GM18520 (cell line): ENCODE results near the gene CNGA3.
A peak's percentile ranks its signal among the peaks of the same experiment; 100 is the strongest.

Experiments
- ATAC-seq: cut with Tn5 transposase; IDR thresholded peaks from one replicate; pipeline ENCODE4 v1.9.1; 2021; ENCODE audit not compliant: unreplicated experiment

CNGA3 gene

DNA sequence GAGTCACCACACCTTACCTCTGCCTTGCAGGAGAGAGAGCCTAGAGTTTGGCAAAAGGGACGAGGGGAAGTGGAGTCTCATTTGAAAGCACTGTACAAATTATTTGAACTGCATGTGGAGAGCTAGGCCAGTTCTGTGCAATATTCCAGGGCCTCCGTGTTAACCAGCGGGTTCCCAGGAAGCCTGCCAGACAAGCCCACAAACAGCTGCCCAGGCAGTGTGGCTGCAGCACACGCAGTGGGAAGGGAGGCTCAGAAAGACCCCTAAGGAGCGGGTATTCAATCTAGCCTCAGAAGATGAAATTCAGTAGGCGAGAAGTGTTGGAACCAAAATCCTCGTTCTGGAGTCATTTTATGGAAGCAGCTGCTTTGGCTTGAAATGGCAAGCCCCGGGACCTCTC, 30.7 kb downstream of the CNGA3 start:
- ATAC-seq, result no peak

DNA sequence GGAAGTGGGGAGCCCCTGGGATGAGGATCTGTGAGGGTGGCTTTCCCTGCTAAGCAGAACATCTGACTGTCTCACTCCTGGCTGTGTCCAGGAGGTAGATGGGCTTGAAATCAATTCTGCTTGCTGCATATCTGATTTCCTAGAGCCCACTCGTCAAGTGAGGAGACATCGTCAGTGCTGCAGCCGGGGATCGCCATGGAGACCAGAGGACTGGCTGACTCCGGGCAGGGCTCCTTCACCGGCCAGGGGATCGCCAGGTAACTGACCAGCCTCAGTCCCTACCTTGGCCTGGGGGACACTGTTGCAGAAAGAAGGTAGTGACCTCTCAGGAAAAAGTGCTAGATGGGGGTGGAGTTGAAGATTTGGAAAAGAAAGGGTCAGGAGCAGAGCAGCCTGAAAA, 31.3 kb downstream of the CNGA3 start:
- no peak for ATAC-seq

DNA sequence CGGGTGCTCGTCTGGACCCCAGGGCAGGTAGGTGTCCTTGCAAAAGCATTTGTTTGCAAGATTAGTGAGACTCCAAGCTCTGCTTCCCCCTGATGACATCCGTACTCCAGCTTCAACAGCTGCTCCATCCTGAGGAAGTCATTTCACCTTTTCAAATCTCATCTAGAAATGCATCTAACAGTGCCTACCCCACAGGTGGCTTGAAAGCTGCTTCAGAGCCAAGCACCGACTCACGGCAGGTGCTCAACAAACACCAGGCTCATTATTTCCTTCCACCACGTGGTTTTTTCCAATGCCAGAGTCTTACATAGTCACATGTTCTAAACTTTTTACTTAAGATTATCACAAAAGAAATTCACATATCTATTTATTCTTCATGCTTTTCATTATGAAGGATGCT, 31.9 kb downstream of the CNGA3 start:
- no peak for ATAC-seq

DNA sequence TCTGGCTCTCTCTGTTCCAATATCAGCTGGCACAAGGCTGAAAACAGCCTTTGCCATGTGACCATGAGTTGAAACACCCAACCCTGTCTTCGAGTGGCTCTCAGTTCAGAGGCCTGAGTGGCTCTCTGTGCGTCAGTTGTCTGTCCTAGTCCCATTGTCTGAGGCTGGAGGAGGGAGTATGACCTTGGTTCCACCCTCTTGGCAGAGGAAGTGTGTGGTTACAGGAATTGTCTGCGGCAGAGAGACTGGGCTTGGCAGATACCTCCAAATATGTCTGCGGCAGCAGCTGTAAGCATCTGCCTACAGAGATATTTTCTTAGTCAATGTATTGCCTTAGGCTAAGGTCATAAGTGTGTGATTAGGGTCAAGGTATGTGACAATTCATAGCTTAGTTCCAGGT, 32.6 kb downstream of the CNGA3 start:
- ATAC-seq, result no peak

DNA sequence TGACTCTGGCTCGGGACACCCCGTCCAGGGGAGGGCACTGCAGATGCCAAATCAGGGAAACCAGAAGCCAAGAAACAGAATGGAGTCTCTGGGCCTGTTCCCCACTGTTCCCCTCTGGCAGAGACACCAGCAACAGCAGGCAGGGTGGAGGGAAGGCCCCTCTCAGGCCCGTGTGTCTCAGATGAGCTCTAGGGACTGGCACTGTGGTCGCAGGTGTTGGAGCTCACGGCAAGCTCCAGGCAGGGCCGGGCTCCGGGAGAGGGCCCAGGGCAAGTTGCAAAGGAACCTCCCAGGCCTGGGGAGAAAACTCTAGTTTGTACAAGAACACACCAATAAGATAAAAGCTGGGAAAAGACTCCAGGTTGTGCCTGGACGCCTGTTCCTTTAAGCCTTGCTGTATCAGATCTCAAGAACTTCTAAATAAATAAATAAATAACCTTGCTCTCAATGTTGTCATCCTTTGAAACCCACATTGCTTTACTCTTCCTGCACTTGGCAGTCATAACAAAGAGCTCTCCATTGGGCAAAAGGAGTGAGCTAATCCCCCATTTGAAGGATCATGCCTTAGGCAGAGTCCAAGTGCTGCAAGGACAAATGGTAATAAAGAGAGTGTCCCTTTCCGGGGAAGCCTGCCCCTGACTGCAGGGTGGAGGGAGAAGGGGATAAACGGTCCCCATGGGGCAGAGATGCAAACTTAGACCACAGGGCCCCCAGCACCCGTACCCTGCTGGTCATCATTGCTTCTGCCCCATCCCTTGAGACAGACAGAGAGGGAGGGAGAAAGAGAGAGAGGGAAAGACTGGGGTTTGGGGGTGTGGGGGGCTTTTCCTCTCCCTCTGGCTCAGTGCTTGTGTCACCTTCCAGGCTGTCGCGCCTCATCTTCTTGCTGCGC, 33.3 kb downstream of the CNGA3 start:
- no peak for ATAC-seq

DNA sequence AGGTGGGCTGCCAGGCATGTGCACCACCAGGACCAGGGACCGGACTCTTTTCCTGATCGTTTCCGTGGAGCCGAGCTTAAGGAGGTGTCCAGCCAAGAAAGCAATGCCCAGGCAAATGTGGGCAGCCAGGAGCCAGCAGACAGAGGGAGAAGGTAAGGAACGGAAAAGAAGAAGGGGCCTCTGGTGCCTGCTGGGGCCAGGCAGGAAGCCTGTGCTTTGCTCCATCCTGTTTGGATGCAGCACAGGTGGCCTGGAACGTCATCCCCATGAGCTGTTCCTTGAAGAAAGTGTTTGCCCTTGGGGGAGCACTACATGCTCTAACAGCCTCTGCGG, 33.9 kb downstream of the CNGA3 start:
- ATAC-seq, result no peak

DNA sequence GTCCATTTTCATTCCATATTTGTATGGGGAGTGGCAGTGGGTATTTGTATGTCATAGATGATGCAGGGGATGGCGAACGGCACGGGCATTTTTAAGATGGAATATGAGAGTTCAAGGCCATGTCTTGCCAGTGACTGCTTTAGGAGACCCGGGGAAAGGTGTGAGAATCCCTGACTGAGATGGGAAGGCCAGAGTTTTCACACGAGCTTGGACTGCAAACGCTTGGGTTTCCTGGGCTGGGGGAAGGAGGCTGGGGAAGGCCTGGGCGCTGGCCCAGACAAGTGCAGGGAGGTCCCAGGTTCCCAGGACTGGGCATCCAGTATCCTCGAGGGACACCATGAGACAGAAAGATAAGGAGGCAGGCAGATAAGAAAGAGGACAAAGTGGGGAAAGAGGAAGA, 35.2 kb downstream of the CNGA3 start:
- ATAC-seq, result no peak

DNA sequence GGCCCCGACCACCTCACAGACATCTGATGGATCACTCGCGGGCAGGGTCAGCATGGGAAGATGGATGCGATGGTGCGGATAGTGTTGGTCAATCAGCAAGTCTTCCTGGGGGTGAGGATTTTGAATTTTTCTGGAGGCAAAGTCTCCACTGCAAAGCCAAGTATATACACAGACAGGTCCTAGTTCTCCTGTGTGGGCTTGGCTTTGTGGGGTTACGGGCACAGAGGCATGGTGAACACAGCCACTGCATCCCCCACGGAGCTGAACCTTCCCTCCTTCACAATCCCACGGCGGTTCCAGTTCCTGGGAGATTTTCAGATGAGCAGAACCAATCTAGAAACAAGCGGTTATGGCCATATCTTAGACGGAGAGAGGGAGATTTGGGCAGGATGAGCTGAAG, 35.8 kb downstream of the CNGA3 start:
- ATAC-seq, result no peak

DNA sequence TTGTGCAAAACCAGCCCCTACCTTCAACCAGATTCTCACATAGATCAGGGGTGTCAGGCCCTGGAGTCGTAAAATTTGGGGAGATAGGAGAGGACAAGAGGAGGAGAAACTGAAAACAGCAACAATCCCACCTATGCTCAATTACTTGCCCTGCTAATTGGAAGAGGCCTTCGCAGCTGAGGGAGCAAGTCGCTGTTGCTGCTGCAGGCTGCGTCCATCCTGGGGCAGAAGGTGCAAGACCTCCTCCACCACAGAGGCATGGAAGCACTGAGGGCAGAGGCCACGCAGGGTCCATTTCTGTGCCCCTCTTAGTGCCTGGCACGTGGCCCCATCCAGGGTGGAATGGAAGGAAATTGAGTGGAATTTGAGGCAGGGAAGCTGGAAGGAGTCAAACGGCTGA, 36.5 kb downstream of the CNGA3 start:
- no peak for ATAC-seq

DNA sequence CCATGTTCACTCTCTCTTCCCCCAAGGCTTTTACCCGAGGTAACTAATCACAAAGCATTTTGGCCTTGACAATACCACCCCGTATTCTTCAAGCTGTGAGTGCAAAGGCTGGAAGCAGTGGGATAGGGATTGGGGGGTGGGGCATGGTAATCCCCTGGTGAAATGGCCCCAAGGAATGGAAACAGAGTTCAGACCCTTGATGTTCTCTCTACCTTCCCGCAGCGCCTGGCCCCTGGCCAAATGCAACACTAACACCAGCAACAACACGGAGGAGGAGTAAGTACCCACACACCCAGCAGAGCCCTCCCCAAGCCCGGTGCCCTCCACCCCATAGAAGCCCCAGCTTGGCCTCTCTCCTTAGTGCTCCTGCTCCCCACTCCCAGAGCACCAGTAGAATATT, 36.9 kb downstream of the CNGA3 start:
- ATAC-seq, result no peak

DNA sequence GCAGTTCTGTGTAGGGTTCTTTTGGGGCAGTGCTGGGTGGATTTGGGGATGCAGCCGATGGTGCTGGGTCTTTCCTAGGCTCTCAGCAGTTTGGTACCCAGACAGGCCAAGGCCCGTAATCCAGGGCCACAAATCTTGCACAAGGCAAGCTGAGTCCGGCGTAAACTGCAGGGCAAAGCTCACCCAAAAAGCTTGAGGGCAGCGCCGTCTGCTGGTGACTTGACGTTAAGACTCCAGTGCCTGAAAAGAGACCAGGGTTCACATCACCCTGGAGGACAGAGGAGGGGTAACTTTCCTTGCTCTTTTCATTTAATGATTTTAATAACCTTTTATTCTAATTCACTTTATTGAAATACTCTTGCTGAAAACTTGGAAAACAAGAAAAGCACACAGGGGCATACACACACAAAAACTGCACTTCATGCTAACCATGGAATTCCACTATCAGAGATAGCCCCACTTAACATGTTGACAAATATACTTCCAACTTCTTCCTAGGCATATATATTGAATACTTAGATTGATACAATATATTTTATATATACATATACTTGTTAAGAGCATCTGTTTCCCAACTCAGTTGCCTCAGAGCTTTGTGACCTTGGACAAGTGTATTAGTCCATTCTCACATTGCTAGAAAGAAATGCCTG, 38.9 kb downstream of the CNGA3 start:
- peak; percentile 72 for ATAC-seq

DNA sequence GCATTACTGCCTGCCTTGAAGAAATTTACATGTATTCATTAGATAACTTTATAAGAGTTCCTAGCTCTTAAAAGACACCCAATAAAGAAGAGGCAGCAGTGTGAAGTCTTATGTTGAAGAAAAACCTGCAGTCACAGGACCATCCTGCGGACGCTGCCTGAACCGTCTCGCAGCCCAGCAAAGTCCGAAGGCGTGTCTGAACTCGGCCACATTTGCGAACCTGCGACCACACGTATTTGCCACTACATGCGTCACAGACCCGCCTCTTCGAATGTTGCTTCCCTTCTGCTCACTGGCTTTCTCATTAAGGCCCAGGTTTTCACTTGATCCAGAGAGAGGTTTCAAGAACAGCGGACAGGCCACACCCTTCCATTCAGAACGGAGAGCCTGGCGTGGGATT, 41.2 kb downstream of the CNGA3 start:
- ATAC-seq, result no peak

DNA sequence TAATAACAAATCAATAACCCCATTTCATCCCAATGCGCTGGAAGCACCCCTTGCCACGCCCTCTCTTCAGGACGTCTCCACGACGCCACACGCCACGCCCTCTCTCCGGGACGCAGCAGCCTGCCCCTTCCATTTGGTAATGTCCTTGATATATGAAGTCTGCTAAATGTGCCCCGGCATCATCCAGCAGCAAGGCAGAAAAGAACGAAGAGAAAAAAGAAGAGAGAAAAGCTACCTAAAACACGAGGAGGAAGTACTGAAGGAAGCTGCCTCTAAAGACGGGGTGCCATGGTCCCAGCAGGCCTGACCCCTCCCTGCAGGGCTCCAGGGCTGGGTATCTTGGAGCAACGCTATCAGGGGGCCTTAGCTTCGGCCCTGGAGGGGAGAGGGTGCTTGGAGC, 41.8 kb downstream of the CNGA3 start:
- no peak for ATAC-seq

DNA sequence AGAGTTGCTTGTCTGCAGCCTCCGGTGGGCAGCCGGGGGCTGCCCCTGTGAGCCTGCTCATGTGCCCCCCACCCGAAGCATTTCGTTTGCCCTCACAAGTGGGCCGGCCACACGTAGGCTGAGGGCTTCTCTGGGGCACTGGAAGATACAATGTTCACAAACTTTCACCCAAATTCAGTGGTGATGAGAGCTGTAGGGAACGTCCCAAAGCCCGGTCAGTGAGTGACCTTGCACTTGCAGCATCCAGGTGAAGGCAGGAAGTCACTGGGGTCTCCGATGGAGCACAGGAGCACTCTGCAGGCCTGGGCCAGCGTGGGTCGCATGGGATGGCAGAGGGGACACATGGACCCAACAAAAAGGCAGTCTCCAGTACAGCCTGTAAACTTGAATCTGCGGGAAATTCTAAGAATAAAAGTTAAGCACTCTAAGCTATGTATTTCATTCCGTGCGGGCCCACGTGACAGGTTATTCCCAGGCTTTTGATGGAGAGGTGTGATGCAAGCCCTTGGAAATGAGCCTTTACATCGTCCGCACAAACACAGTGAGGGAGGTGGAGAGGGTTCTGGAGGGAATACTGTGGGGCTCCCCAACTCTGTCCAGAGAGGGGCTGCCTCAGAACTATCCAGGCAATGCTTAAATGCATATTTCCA, 42.5 kb downstream of the CNGA3 start:
- no peak for ATAC-seq

DNA sequence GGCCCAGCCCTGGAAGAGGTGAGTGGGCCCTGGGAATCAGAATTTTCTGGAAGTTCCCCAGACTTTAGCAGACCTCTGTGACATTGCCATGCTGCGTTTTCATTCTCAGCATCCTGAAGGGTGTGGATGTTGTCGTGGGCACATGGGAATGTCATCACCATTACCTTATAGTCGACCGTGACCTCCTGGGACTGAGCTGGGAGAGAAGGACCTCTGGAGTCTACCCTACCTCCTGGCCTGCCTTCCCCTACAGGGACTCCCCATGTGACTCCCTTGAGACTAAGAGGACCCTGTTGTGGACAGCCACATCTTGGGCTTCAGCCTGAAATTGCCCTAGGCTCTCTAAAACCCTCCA, 43.0 kb downstream of the CNGA3 start:
- ATAC-seq, result no peak

DNA sequence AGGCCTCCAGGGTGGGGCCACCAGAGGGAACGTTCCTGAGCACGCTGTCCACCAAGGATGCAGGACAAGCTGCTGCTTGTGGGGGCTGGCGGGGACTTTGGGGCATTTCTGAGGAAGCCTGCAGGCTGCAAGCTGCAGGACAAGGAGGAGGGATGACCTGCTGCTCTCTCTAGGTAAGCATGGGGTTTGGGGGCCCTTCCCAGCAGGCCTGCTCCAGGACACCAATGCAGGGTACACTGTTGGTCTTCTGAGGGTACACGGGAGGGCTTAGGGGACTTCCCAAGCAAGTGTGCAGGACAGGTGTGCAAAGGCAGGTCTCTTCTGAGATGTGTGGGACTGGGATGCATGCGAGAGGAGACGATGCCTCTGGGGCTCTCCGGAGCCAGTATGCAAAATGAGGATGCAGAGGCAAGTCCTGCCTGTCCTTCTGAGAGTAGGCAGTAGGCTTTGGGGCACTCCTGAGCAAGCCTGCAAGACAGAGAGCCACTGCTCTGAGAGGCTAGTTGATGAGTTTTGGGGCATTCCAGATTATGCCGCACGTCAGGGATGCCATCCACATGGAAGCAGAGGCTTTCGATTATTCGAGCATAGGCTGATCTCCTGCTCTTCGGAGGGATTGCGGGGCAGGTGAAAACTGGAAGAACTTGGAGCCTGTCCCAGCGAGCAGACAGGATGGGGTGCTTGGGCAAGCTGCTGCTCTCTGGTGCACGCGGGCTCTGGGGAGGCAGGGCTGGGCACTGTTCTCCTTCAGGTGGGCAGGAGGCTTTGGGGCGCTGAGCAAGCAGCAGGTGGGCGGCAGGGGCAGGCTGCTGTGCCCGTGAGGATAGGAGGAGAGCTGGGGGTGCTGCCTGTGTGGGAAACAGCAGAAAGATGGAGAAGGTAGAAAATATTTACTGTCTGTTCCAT, 44.6 kb downstream of the CNGA3 start:
- ATAC-seq, result no peak

DNA sequence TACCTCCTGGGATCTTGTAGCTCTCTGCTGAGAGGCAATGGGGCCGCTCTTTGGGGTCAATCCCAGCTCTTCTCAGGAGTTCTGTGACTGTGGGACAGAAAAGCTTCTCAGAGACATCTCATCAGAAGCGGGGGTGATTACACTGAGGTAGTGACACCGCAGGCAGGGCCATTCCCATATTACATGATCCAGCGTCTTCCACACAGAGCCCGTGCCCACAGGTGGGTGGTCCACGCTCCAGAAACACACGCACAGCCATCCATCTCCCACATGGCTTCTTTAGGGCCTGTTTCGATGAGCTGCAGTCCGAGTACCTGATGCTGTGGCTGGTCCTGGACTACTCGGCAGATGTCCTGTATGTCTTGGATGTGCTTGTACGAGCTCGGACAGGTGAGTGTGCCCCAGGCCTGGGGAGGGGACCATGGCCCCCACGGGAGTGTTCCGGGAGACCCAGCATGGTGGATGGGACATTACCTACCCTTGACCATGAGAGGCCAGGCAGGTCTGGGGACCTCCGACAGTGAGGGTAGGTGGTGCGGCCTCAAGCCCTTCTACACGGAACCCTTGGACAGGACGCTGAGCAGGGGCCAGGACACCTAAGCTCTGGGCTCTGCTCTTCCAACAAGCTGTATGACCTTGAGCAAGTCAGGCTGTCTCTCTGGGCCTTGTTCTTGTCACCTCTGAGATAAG, 45.5 kb downstream of the CNGA3 start:
- no peak for ATAC-seq

DNA sequence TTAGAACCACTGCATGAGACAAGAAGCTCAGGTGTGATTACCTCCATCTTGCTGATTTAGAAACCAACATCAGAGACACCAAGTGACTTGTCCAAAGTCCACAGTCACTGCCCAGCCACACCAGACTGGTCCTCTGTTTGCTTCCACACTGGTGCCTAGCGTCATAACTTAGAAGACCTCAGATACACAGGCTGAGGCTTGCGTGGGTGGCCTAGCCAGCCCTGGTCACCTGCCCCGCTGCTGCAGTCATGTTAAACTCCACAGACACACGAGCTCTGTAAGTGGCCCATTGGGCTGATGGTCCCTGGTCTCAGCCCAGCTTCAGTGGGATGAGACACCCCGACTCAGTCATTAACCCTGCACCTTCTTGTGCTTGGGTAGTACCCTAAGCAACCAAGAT, 47.1 kb downstream of the CNGA3 start:
- no peak for ATAC-seq

DNA sequence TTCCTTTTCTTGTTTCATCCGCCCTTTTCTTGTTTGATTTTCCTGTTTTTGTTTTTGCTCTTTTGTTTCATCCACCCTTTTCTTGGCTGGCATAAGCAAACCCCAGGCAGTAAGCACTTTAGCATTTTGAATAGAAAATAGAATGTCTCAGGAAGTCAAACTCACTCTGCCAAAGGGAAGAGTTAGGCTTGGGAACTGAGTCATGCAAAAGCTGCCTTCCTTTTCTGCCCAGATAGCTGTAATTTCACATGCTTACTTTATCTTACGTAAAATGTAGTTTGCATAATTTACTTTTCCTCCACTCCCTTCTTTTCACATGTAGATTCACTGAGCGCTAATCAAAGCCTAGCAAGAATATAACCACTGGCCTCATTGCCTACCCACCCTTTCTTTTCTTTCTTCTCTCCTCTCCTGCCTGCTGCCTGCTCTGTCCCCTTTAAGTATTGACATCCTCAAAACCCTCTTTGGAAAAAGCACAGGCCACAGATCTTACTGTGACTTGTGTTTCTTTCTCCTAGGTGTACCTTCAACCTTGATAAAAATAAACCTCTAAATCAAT, 48.4 kb downstream of the CNGA3 start:
- ATAC-seq, result no peak

DNA sequence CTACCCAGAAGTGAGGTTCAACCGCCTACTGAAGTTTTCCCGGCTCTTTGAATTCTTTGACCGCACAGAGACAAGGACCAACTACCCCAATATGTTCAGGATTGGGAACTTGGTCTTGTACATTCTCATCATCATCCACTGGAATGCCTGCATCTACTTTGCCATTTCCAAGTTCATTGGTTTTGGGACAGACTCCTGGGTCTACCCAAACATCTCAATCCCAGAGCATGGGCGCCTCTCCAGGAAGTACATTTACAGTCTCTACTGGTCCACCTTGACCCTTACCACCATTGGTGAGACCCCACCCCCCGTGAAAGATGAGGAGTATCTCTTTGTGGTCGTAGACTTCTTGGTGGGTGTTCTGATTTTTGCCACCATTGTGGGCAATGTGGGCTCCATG, 49.7 kb downstream of the CNGA3 start:
- no peak for ATAC-seq
